Activated CD8-positive, alpha-beta T cell treated with anti-CD3 and anti-CD28 coated beads for 36 hours (primary cell): Measurements from ENCODE around the gene CHST3. TPM values are rescaled to one million over a fixed set of nuclear protein-coding genes. Genes with fewer than 3 reads are reported as not detected.

Source experiments
- ATAC-seq: fragments of 200-7000 bp; cut with Tn5 transposase; one replicate; pipeline ENCODE4 v1.10.0; 2021; ENCODE audit warnings: mild to moderate bottlenecking, moderate library complexity
- CTCF ChIA-PET: fragments of 350-600 bp; sonication (Branson Sonifier 250); formaldehyde crosslinking; loops from one replicate; lab custom pipeline; 2021; ENCODE audit warnings: antibody characterized with exemption; lab: Charles Lee
- POLR2A ChIA-PET: fragments of 350-600 bp; sonication (Branson Sonifier 250); formaldehyde crosslinking; loops from one replicate; lab custom pipeline; 2021; ENCODE audit warnings: antibody characterized with exemption; lab: Charles Lee
- DNase-seq: peaks from one replicate; pipeline ENCODE4 v3.0.0-alpha.2; 2020
- H3K27ac Mint-ChIP-seq: one replicate; pipeline ENCODE4 v1.8.0; 2021; ENCODE audit warnings: mild to moderate bottlenecking, mixed read lengths
- H3K27me3 Mint-ChIP-seq: one replicate; pipeline ENCODE4 v1.8.0; 2021; ENCODE audit warnings: mixed read lengths
- H3K36me3 Mint-ChIP-seq: one replicate; pipeline ENCODE4 v1.8.0; 2021; ENCODE audit warnings: low read depth, mixed read lengths
- H3K4me1 Mint-ChIP-seq: one replicate; pipeline ENCODE4 v1.8.0; 2021; ENCODE audit warnings: low read depth, mixed read lengths
- H3K4me3 Mint-ChIP-seq: one replicate; pipeline ENCODE4 v1.8.0; 2021; ENCODE audit warnings: mild to moderate bottlenecking, moderate library complexity, mixed read lengths
- H3K9me3 Mint-ChIP-seq: one replicate; pipeline ENCODE4 v1.8.0; 2021; ENCODE audit warnings: mixed read lengths
- CTCF ChIP-seq: fragments of 200-600 bp; IDR thresholded peaks from one replicate; pipeline ENCODE4 v1.8.0; 2022; ENCODE audit warnings: antibody characterized with exemption, mild to moderate bottlenecking
- intact Hi-C: fragments of 100-400 bp; cut with micrococcal nuclease; formaldehyde crosslinking; loops from one replicate; pipeline ENCODE4 v1.10.0; 2022
- total RNA-seq, 2 experiments: library from RNA; stranded (reverse); gene quantifications; one replicate each; pipeline ENCODE4 v1.2.3, GENCODE V29; 2021

Gene CHST3
- total RNA-seq, 2 experiments from 2014 or later, result 0.20 to 0.36 TPM

- Mint-ChIP-seq H3K36me3 (no peaks in the 10 kb centered on the region), H3K27me3 (no peaks in the 10 kb centered on the region), H3K27ac (no peak overlapping the region), H3K9me3 (no peaks in the 10 kb centered on the region), H3K4me1 (no peaks in the 10 kb centered on the region), H3K4me3 (no peak overlapping the region)
- DNase-seq, result no peak
- ATAC-seq, result no peak
- CTCF ChIA-PET, result interaction anchor here (1.0 to 2.2 kb wide), 3 partner anchors 10 to 141 kb away, joined by 4 to 14 read pairs (median 4); no protein-coding TSS in a partner anchor
- intact Hi-C loops, result no loop called here
- TF ChIP-seq CTCF, result no peak
- POLR2A ChIA-PET, result no interaction called here
Measured at GRCh38 chr10:72038458-72039001, 74.3 kb downstream of the CHST3 start.

GRCh38 chr10:72039377-72039776 lies 75.2 kb downstream of the CHST3 start:
- ChIA-PET POLR2A (no interaction called here), CTCF (interaction anchor here (1.0 to 2.2 kb wide), 4 partner anchors 9 to 300 kb away, joined by 3 to 14 read pairs (median 6); no protein-coding TSS in a partner anchor)
- no peak overlapping the region for H3K4me3 Mint-ChIP-seq
- no peaks in the 10 kb centered on the region for H3K4me1 Mint-ChIP-seq
- no peaks in the 10 kb centered on the region for H3K27me3 Mint-ChIP-seq
- intact Hi-C loops, result no loop called here
- ATAC-seq (peak; percentile 20), DNase-seq (no peak)
- H3K27ac Mint-ChIP-seq, result no peak overlapping the region
- TF ChIP-seq CTCF, result no peak
- no peaks in the 10 kb centered on the region for H3K9me3 Mint-ChIP-seq
- no peaks in the 10 kb centered on the region for H3K36me3 Mint-ChIP-seq

- no peak for TF ChIP-seq CTCF
- Mint-ChIP-seq H3K27ac (no peak overlapping the region), H3K4me3 (no peak overlapping the region), H3K27me3 (no peaks in the 10 kb centered on the region), H3K36me3 (no peaks in the 10 kb centered on the region), H3K9me3 (no peaks in the 10 kb centered on the region), H3K4me1 (no peaks in the 10 kb centered on the region)
- ATAC-seq (no peak), DNase-seq (no peak)
- intact Hi-C loops, result no loop called here
- CTCF ChIA-PET, result no interaction called here
- POLR2A ChIA-PET, result no interaction called here
Measured at GRCh38 chr10:72041491-72041890, 77.3 kb downstream of the CHST3 start.

- intact Hi-C loops, result no loop called here
- no peak for TF ChIP-seq CTCF
- no peak overlapping the region for H3K27ac Mint-ChIP-seq
- H3K36me3 Mint-ChIP-seq, result no peaks in the 10 kb centered on the region
- H3K4me3 Mint-ChIP-seq, result no peak overlapping the region
- ChIA-PET CTCF (interaction anchor here (1.4 to 3.0 kb wide), 2 partner anchors 139 to 147 kb away, joined by 3 to 23 read pairs; no protein-coding TSS in a partner anchor), POLR2A (no interaction called here)
- DNase-seq (no peak), ATAC-seq (no peak)
- no peaks in the 10 kb centered on the region for H3K9me3 Mint-ChIP-seq
- H3K4me1 Mint-ChIP-seq, result peaks cover under 1% of the 10 kb centered on the region
- no peaks in the 10 kb centered on the region for H3K27me3 Mint-ChIP-seq
Measured at GRCh38 chr10:72043016-72043834, 79.0 kb downstream of the CHST3 start.
